Prostate gland (tissue), 2 donors: ENCODE data around the gene LATS2.

Source experiments
- POLR2AphosphoS5 ChIP-seq: sonication (generic); formaldehyde crosslinking; IDR thresholded peaks from one replicate; pipeline ENCODE4 v1.6.1; 2017; ENCODE audit warnings: antibody characterized with exemption
- TF ChIP-seq, protein P1 (sequence below), 4 experiments: fragments of 200-600 bp in 2 of 4; fragments of 450-650 bp in 2 of 4; sonication (generic) in 2 of 4; IDR thresholded peaks; 1 replicate in 3 of 4; 2 replicates in 1 of 4; pipeline ENCODE4 v1.5.1; 2016 to 2019; ENCODE audit warnings: antibody characterized with exemption in 4 of 4, mild to moderate bottlenecking in 2 of 4, moderate library complexity in 2 of 4

DNA sequence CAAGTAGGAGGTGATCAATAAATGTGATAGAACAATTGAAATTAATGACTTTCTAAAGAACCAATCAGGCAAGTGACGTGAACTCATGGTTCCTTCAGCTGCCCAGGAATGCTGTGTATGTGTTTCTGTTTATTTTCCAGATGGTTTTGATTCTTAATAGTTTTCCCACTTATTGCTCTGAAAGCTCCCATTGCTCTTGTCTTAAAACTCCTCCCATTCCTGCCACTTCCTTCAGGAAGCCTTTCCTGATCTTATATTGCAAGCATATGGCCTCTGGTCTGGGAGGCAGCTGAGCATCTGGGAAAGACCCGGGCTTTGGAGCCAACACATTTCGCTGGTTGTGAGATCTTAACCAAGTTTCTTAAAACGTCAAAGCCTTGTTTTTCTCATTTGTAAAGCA, 17.1 kb upstream of the LATS2 start:
- TF ChIP-seq, protein P1, sequence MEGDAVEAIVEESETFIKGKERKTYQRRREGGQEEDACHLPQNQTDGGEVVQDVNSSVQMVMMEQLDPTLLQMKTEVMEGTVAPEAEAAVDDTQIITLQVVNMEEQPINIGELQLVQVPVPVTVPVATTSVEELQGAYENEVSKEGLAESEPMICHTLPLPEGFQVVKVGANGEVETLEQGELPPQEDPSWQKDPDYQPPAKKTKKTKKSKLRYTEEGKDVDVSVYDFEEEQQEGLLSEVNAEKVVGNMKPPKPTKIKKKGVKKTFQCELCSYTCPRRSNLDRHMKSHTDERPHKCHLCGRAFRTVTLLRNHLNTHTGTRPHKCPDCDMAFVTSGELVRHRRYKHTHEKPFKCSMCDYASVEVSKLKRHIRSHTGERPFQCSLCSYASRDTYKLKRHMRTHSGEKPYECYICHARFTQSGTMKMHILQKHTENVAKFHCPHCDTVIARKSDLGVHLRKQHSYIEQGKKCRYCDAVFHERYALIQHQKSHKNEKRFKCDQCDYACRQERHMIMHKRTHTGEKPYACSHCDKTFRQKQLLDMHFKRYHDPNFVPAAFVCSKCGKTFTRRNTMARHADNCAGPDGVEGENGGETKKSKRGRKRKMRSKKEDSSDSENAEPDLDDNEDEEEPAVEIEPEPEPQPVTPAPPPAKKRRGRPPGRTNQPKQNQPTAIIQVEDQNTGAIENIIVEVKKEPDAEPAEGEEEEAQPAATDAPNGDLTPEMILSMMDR (IDR thresholded peaks at IDR 0.05), result no peak
- TF ChIP-seq POLR2AphosphoS5, result no peak
